HG02571 (cell line): ENCODE results near the gene VPS33A.
"Not testable (repeated sequence)": the region's sequence is repeated elsewhere in the genome, so short reads cannot be mapped to it uniquely, and the experiment has no call there.

ENCODE experiments used
- ATAC-seq: cut with Tn5 transposase; IDR thresholded peaks from one replicate; pipeline ENCODE4 v1.9.1; 2021; ENCODE audit warnings: mild to moderate bottlenecking, moderate library complexity; ENCODE audit not compliant: unreplicated experiment

Gene VPS33A

GRCh38 chr12:122266230-122266901, at the start of gene VPS33A:
VPS33A (minus strand) TSS chr12:122266494; CDS start chr12:122266408, 86 bp downstream.
- ATAC-seq = peak; percentile 83

- ATAC-seq = no peak
Measured at GRCh38 chr12:122312926-122313325, 46.6 kb upstream of the VPS33A start.

- ATAC-seq = no peak
Measured at GRCh38 chr12:122311696-122312095, 45.4 kb upstream of the VPS33A start.

GRCh38 chr12:122310626-122311333, 44.5 kb upstream of the VPS33A start:
- ATAC-seq = no peak

GRCh38 chr12:122309564-122310121, 43.3 kb upstream of the VPS33A start:
- ATAC-seq = no peak

GRCh38 chr12:122308811-122309210, 42.5 kb upstream of the VPS33A start:
- ATAC-seq = no peak

GRCh38 chr12:122306407-122306806, 40.1 kb upstream of the VPS33A start:
- no peak for ATAC-seq

GRCh38 chr12:122304924-122305323, 38.6 kb upstream of the VPS33A start:
- no peak for ATAC-seq

- no peak for ATAC-seq
Measured at GRCh38 chr12:122303068-122303467, 36.8 kb upstream of the VPS33A start.

GRCh38 chr12:122298071-122298748, 31.9 kb upstream of the VPS33A start:
- ATAC-seq = no peak

- ATAC-seq = no peak
Measured at GRCh38 chr12:122297494-122297893, 31.2 kb upstream of the VPS33A start.

- no peak for ATAC-seq
Measured at GRCh38 chr12:122295877-122296276, 29.6 kb upstream of the VPS33A start.

- no peak for ATAC-seq
Measured at GRCh38 chr12:122293081-122293480, 26.8 kb upstream of the VPS33A start.

- no peak for ATAC-seq
Measured at GRCh38 chr12:122291431-122291830, 25.1 kb upstream of the VPS33A start.

GRCh38 chr12:122283680-122284079, 17.4 kb upstream of the VPS33A start:
- ATAC-seq = no peak

- ATAC-seq = no peak
Measured at GRCh38 chr12:122282061-122282460, 15.8 kb upstream of the VPS33A start.

- no peak for ATAC-seq
Measured at GRCh38 chr12:122276242-122276641, 9.9 kb upstream of the VPS33A start.

GRCh38 chr12:122275459-122275858, 9.2 kb upstream of the VPS33A start:
- no peak for ATAC-seq

- ATAC-seq = peak; percentile 35
Measured at GRCh38 chr12:122265886-122266229, 436 bp downstream of the VPS33A start.

GRCh38 chr12:122265476-122265875, 818 bp downstream of the VPS33A start:
- no peak for ATAC-seq

GRCh38 chr12:122260735-122261134, 5.6 kb downstream of the VPS33A start:
- not testable (repeated sequence) for ATAC-seq

- not testable (repeated sequence) for ATAC-seq
Measured at GRCh38 chr12:122258939-122259338, 7.4 kb downstream of the VPS33A start.
